HG03439 (cell line): ENCODE measurements around the gene HSPA12B.

Experiments
- ATAC-seq: cut with Tn5 transposase; IDR thresholded peaks from one replicate; pipeline ENCODE4 v1.9.1; 2021; ENCODE audit warnings: mild to moderate bottlenecking, moderate library complexity; ENCODE audit not compliant: unreplicated experiment

HSPA12B gene

GRCh38 chr20:3732327-3733118 lies at the start of gene HSPA12B:
TSS of gene HSPA12B (plus strand) at chr20:3732685. CDS start at chr20:3738675, 5,990 bp downstream.
- ATAC-seq: no peak

- no peak for ATAC-seq
Measured at GRCh38 chr20:3685341-3685740, 47.1 kb upstream of the HSPA12B start.

DNA sequence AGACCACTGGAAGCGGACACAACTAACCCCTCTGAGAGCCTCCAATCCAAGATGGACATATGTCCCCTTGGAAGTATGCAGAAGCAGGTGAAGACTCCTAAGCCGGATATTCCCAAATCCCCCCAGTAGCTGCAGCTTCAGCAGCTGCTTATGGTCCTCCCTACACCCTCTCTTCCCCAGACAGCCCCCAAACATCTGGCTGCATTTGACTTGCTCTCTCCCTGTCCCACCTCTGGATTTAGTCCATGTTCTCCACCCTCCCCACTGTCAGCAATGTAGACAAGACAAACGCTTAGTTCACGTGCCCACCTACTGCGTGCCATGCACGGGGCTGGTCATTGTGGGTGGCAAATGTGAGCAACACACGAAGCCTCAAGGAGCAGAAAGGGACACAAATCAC lies 46.1 kb upstream of the HSPA12B start:
- ATAC-seq: no peak

DNA sequence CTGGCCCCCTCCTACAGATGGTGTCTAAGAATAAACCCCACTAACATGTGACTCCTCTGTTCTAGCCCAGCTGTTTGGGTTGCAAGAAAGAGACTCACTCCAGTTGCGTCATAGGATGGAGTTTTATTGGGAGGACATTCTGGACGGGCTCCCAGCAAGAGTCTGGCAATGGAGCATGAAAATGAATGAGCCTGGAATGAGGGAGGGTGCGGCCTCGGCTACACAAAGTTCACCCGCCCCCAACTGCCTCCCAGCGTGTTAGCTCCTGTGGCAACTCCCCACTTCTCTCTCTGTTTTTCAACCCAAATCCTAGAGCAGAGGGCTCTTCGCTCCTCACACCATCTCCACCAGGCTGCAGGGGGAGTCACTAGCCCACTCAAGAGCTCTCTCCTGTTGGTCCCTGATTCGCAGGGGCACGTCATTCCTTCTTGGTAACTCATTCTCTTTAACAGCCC lies 45.6 kb upstream of the HSPA12B start:
- ATAC-seq: no peak

DNA sequence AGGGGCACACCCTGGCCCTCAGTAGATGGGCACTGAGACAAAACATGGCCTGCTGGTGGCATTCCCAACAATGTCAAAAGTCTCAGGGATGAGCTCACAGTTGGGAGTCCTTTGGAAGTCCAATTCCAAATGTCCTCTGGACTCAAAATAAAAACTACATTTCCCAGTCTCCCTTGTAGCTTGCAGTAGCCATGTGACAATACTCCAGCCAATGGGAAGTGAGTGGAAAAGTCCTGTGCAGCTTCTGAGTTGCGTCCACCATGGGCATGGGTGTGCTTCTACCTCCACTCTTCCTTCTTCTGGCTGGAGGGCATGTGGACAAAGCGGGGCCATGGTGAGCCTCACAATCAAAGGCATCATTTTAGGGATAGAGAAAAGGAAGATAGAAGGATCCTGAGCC lies 44.8 kb upstream of the HSPA12B start:
- no peak for ATAC-seq

DNA sequence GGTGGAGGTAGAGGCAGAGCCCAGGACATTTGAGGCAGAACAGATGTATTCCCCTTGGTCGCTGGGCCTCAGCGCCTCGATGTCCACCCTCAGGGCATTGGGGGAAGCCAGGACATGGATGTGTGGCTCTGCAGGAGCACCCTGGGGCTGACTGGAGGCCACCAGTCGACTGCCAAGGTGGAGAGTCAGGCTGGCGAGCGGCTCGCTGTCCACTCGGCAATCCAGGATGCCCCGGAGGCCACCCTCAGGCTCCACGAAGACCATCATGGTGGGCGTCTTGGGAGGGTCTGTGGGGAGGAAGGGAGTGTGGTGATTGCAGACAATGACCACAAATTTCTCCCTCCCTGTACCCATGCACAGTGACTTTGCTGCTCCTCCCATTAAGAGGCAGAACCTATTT lies 42.5 kb upstream of the HSPA12B start:
- no peak for ATAC-seq

DNA sequence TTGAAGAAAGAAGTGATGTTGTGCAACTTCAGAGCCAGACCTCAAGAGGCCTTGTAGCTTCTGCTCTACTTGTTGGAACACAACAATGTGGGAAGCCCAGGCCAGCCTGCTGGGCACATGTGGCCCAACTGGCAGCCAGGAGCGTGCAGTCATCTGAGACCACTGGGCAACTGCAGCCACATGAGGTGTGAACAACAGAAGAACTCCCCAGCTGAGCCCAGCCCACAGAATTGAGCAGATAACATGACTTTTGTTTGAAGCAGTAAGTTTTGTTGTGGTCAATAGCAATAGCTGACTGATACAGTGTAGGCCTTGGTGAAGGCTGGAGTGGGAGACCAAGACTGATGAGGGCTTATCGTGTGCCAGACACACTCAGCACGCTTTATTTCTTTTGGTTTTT lies 42.1 kb upstream of the HSPA12B start:
- no peak for ATAC-seq

DNA sequence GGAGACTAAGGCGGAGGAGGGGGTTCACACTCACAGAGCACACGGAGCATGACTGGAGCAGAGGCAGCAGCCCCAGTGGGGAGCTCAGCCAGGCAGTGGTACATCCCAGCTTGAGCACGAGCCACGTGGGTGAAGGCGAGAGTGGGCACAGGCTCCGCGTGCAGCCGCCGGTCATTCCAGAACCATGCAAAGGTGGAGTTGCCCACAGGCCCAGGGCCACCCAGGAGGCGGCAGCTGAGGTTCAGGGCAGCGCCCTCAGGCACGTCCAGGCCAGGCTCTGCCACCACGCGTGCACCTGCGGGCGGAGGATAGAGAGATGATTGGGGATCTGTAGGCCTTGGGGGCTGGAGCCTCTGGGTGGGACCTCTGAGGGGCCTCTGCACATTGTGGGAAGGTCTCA lies 41.2 kb upstream of the HSPA12B start:
- no peak for ATAC-seq

GRCh38 chr20:3691897-3692296 lies 40.6 kb upstream of the HSPA12B start:
- no peak for ATAC-seq

DNA sequence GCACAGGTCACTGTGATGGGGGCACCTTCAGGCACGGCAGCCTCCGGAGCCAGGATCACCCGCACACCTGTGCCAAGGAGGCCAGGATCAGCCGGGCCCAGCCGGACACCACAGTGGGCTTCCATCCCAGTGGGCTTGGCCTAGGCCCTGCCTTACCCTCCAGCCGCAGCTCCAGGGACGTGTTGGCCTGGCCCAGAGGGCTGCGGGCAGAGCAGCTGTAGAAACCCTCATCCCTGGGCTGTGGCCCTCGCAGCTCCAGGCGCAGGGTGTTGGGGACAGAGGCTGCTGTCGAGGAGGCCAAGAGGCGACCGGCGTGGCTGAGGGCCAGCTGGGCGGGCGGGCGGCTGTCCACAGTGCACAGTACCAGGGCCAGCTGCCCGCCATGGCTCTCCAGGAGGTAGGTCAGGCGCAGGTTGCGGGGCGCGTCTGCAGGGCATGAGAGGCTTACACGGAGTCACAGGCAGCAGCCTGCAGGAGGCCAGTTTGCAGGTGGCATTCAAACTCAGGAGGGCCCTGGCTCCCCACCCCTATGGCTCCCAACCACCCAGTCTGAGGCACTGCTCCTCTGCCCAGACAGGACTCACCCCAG lies 39.7 kb upstream of the HSPA12B start:
- ATAC-seq: no peak

GRCh38 chr20:3693376-3693775 lies 39.1 kb upstream of the HSPA12B start:
- no peak for ATAC-seq

- no peak for ATAC-seq
Measured at GRCh38 chr20:3694864-3695263, 37.6 kb upstream of the HSPA12B start.

- no peak for ATAC-seq
Measured at GRCh38 chr20:3696200-3696599, 36.3 kb upstream of the HSPA12B start.

- no peak for ATAC-seq
Measured at GRCh38 chr20:3696745-3697587, 35.5 kb upstream of the HSPA12B start.

- ATAC-seq: no peak
Measured at GRCh38 chr20:3697588-3698305, 34.7 kb upstream of the HSPA12B start.

DNA sequence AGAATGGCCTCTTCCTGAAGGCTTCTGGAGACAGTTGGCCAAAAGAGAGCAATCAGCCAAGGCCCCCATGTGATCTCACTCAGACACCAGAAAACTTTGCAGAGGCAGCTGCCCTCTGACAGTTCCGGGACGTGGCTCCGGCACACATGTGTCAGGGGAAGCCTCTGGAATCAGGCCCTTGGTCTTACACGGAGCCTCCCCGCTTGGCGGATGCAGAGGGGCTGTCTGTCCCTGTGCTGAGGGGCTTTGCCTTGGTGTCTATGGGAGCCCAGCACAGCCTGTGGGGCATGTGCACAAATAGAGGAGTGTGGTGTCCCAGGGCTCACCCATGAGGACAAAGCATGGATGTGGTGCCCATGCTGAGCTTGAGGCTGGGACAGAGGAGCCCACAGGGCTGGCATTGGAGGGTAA lies 33.9 kb upstream of the HSPA12B start:
- no peak for ATAC-seq

DNA sequence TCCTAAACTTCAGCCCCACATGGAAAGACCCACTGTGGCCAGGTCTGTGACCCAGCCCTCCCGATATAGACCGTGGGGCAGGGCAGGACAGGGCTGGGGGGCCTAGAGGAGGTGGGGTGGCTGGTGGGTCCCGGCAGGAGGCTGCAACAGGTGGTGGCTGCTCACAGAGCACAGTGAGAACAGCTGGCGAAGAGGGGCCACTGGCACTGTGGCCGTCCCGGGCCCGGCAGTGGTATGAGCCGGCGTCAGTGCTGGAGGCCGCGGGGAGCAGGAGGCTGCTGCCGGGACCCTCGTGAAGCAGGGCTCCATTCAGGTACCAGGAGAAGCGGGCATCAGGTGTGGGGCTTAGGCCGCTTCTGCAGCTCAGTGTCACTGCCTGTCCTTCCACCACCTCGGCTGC lies 33.4 kb upstream of the HSPA12B start:
- ATAC-seq: no peak

DNA sequence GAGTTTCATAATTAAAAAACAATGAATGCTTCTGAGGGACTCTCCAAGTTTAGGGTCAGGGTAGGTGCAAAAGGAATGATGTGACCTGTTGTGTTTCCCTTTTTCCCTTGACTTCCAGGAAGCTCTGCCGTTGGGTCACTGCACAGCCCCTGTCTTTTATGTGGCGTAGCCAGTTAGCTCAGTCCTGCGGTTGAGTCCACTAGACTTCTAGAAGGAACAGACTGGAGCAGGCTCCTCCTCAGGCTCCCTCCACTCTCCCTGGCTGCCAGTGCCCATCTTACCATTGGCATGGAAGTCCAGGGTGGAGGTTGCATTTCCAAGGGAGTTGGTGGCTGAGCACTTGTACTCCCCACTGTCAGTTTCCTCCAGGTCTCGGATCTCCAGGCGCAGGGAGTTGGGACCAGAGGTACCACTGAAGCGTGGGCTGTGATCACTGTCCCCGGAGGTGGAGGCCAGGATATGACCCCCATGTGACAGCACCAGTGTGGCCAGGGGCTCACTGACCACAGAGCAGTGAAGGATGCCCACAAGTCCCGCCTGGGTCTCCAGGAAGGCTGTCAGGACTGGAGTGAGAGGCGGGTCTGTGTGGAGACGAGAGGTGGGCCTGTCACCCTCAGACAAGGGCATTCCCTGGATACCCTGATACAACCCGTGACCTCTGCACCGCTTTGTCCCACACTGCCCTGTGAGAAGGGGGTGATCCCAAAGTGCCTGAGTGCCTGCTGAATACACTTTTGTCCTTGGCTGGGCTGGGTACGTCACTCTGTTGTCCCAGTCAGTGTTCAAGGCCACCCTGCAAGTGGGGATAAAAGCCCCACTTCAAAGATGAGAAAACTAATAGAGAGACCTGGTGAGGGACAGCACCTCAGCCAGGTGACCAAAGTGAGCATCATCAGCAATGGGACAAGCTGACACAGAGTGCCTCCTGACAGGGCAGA lies 31.2 kb upstream of the HSPA12B start:
- no peak for ATAC-seq

- ATAC-seq: no peak
Measured at GRCh38 chr20:3702611-3703391, 29.7 kb upstream of the HSPA12B start.
